GM12878 (cell line): ENCODE results near the gene PHF23. TPM values are rescaled to one million over a fixed set of nuclear protein-coding genes. Genes with fewer than 3 reads are reported as not detected.

Experiments
- ATAC-seq: fragments of 200-7000 bp; cut with Tn5 transposase; 3 replicates; pipeline ENCODE4 v1.9.1; 2020; ENCODE audit warnings: mild to moderate bottlenecking, moderate library complexity
- BruUV-seq: library from RNA; stranded (reverse); fragments of 400-500 nt; replicated peaks from 2 replicates; lab custom pipeline; 2021; lab: Mats Ljungman, UMichigan
- CTCF ChIA-PET: fragments of 300-600 bp; sonication (Branson Sonifier 250); formaldehyde crosslinking; extraction: SDS; loops from one replicate; lab custom pipeline; 2021; ENCODE audit warnings: inconsistent platforms; lab: Yijun Ruan, JAX
- POLR2A ChIA-PET: fragments of 350-600 bp; formaldehyde crosslinking; extraction: SDS; loops from one replicate; lab custom pipeline; 2021; ENCODE audit warnings: inconsistent platforms; lab: Charles Lee
- RAD21 ChIA-PET: fragments of 300-600 bp; sonication (Branson Sonifier 250); formaldehyde crosslinking; loops from one replicate; lab custom pipeline; 2023; ENCODE audit warnings: antibody characterized with exemption; ENCODE audit not compliant: unreplicated experiment; lab: Charles Lee
- SMC1A ChIA-PET: fragments of 300-600 bp; sonication (Branson Sonifier 250); formaldehyde crosslinking; loops from one replicate; lab custom pipeline; 2023; ENCODE audit not compliant: unreplicated experiment, uncharacterized antibody; lab: Charles Lee
- DNase-seq: peaks from one replicate; pipeline ENCODE4 v3.0.0-alpha.2; 2011; ENCODE audit warnings: low read depth, low spot score
- FAIRE-seq: peaks from 3 replicates; lab custom pipeline; 2011; peaks lifted over from hg19 to GRCh38; lab: Jason Lieb, UNC
- H2AFZ ChIP-seq: 2 replicates; pipeline ENCODE4 v1.6.0; 2011; ENCODE audit warnings: low read depth, low read length, control low read depth; ENCODE audit not compliant: control insufficient read depth
- H3K27ac ChIP-seq: 2 replicates; pipeline ENCODE4 v1.5.1; 2011; ENCODE audit warnings: control low read depth; ENCODE audit not compliant: control insufficient read depth, insufficient read depth
- H3K27me3 ChIP-seq, 2 experiments: replicated peaks in 1 of 2; 2 replicates each; pipeline versions ENCODE4 v1.6.0 to v1.6.1; 2011; ENCODE audit warnings: low read length in 1 of 2; ENCODE audit not compliant: control insufficient read depth in 2 of 2, insufficient read depth in 2 of 2
- H3K36me3 ChIP-seq, 2 experiments: 2 replicates each; pipeline ENCODE4 v1.5.1; 2011; ENCODE audit warnings: low read length in 1 of 2; ENCODE audit not compliant: control insufficient read depth in 2 of 2, insufficient read depth in 2 of 2
- H3K4me1 ChIP-seq: 2 replicates; pipeline ENCODE4 v1.6.1; 2011; ENCODE audit warnings: mild to moderate bottlenecking, low read length, moderate library complexity, mixed read lengths; ENCODE audit not compliant: control insufficient read depth, insufficient read depth
- H3K4me2 ChIP-seq: 2 replicates; pipeline ENCODE4 v1.6.0; 2011; ENCODE audit warnings: control low read depth; ENCODE audit not compliant: control insufficient read depth, insufficient read depth
- H3K4me3 ChIP-seq: fragments of 200-600 bp; sonication (generic); 2 replicates; pipeline ENCODE4 v1.5.1; 2016
- H3K79me2 ChIP-seq: 2 replicates; pipeline ENCODE4 v1.6.0; 2011; ENCODE audit warnings: low read length; ENCODE audit not compliant: control insufficient read depth, insufficient read depth
- H3K9ac ChIP-seq: 2 replicates; pipeline ENCODE4 v1.8.0; 2011; ENCODE audit warnings: low read length, control low read depth, mixed read lengths; ENCODE audit not compliant: control insufficient read depth, insufficient read depth
- H3K9me3 ChIP-seq: replicated peaks from 3 replicates; pipeline ENCODE4 v1.5.1; 2011; ENCODE audit warnings: mild to moderate bottlenecking, low read length; ENCODE audit not compliant: control insufficient read depth, insufficient read depth
- H4K20me1 ChIP-seq: 2 replicates; pipeline ENCODE4 v1.6.0; 2011; ENCODE audit not compliant: control insufficient read depth, insufficient read depth
- BRCA1 ChIP-seq: IDR thresholded peaks from 2 replicates; pipeline ENCODE4 v1.6.1; 2011; ENCODE audit warnings: low read depth, low read length, improper control_type of control experiment
- HDGF ChIP-seq: fragments of 450-650 bp; IDR thresholded peaks from 2 replicates; pipeline ENCODE4 v1.6.1; 2016; ENCODE audit warnings: antibody characterized with exemption
- IKZF2 ChIP-seq, 2 experiments: fragments of 450-650 bp; IDR thresholded peaks; 2 replicates each; pipeline ENCODE4 v1.6.1; 2017; ENCODE audit warnings: mild to moderate bottlenecking in 2 of 2, moderate library complexity in 2 of 2
- SIX5 ChIP-seq: IDR thresholded peaks from 2 replicates; pipeline ENCODE4 v1.6.1; 2011; ENCODE audit warnings: mild to moderate bottlenecking, low read depth, low read length, moderate library complexity; ENCODE audit not compliant: severe bottlenecking
- SP1 ChIP-seq: IDR thresholded peaks from one replicate; pipeline ENCODE4 v1.6.1; 2011; ENCODE audit warnings: low read depth, low read length
- STAT1 ChIP-seq: fragments of 450-650 bp; conservative IDR thresholded peaks from 2 replicates; pipeline ENCODE4 v1.6.1; 2014; ENCODE audit warnings: antibody characterized with exemption, mild to moderate bottlenecking
- ZNF207 ChIP-seq: fragments of 450-650 bp; IDR thresholded peaks from 2 replicates; pipeline ENCODE4 v1.6.1; 2014; ENCODE audit warnings: antibody characterized with exemption, mild to moderate bottlenecking, borderline replicate concordance
- WGBS: methylation state at CpG from one replicate; pipeline ENCODE4 v1.1.6; 2016; ENCODE audit warnings: low lambda C conversion rate; ENCODE audit not compliant: insufficient replicate concordance, insufficient coverage; ENCODE audit errors: missing lambda C conversion rate; 5-methylcytosine and 5-hydroxymethylcytosine counted together
- in situ Hi-C: fragments of 300-500 bp; cut with MboI; formaldehyde crosslinking; loops from 9 replicates; pipeline ENCODE4 v1.14.3; 2018; ENCODE audit warnings: mixed read lengths
- intact Hi-C: fragments of 100-400 bp; cut with micrococcal nuclease; formaldehyde crosslinking; loops from one replicate; pipeline ENCODE4 v1.14.2; 2022; ENCODE audit not compliant: unreplicated experiment
- polyA plus RNA-seq, 11 experiments: library from polyadenylated mRNA; depleted of rRNA in 4 of 11; unstranded in 6 of 11; stranded (reverse) in 5 of 11; fragments of >200 nt; fragmentation: Nextera tagmentation in 4 of 11; fragmentation: Illumina TruSeq in 1 of 11; extraction: Ambion mirVana in 4 of 11; extraction: Trizol in 1 of 11; gene quantifications; 1 replicate in 1 of 11; 2 replicates in 10 of 11; pipeline versions ENCODE4 v1.2.1 to v1.2.3, GENCODE V29; 2011 to 2016; ENCODE audit warnings: inconsistent platforms in 2 of 11, missing spikeins in 2 of 11, low read depth in 1 of 11
- total RNA-seq, 4 experiments: library from RNA; depleted of rRNA in 3 of 4; stranded (reverse); fragments of >200 nt in 3 of 4; fragmentation: Illumina TruSeq in 1 of 4; extraction: Trizol in 1 of 4; gene quantifications; 2 replicates each; pipeline versions ENCODE4 v1.2.1 to v1.2.3, GENCODE V29; 2013 to 2021
- TF ChIP-seq, protein P1 (sequence below): fragments of 450-650 bp; IDR thresholded peaks from 2 replicates; pipeline ENCODE4 v1.6.1; 2016; ENCODE audit warnings: mild to moderate bottlenecking

The PHF23 gene
- total and polyA plus RNA-seq, 10 of the 15 experiments (the other 5 are each of a cell fraction or from before 2014, with no cell fraction given), result 8.2 to 84.8 (median 32.6) TPM

GRCh38 chr17:7219229-7219811 is 19.9 kb downstream of the PHF23 start:
- Histone ChIP-seq H3K9ac (peak overlapping the region; percentile 86), H3K4me2 (peak overlapping the region; percentile 97), H3K27me3 (no peaks in the 10 kb centered on the region), H4K20me1 (no peaks in the 10 kb centered on the region), H3K4me1 (peaks cover 15% of the 10 kb centered on the region), H2AFZ (peak overlapping the region; percentile 39), H3K4me3 (peak overlapping the region; percentile 81), H3K79me2 (peaks cover 14% of the 10 kb centered on the region), H3K9me3 (no peaks in the 10 kb centered on the region), H3K27ac (peak overlapping the region; percentile 92), H3K36me3 (peaks cover 8 to 11% of the 10 kb centered on the region in 2 experiments)
- TF ChIP-seq HDGF (peak; percentile 48; the same call in 1 of the 2 replicates), SP1 (peak; percentile 6), ZNF207 (no peak), STAT1 (no peak), BRCA1 (no peak), IKZF2 (IDR thresholded peaks at IDR 0.05) (peak in 1 of 2 experiments; percentile 33; a peak in 1 of 4 replicates), SIX5 (no peak)
- TF ChIP-seq, protein P1, sequence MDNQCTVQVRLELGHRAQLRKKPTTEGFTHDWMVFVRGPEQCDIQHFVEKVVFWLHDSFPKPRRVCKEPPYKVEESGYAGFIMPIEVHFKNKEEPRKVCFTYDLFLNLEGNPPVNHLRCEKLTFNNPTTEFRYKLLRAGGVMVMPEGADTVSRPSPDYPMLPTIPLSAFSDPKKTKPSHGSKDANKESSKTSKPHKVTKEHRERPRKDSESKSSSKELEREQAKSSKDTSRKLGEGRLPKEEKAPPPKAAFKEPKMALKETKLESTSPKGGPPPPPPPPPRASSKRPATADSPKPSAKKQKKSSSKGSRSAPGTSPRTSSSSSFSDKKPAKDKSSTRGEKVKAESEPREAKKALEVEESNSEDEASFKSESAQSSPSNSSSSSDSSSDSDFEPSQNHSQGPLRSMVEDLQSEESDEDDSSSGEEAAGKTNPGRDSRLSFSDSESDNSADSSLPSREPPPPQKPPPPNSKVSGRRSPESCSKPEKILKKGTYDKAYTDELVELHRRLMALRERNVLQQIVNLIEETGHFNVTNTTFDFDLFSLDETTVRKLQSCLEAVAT, result 0 out of 2 replicates have a peak, but pooled peaks have one; percentile 19
- ATAC-seq (no peak), FAIRE-seq (no peak), DNase-seq (no peak)
- intact Hi-C loops (no loop called here), in situ Hi-C loops (no loop called here)
- 19% methylated on average over 12 of the region's 12 CpGs for WGBS
- CTCF ChIA-PET, result interaction anchor here (2.1 to 5.1 kb wide), 8 partner anchors 13 to 173 kb away, joined by 4 to 70 read pairs (median 18); partner anchors contain the start of genes DVL2, GABARAP and PHF23
- SMC1A ChIA-PET, result interaction anchor here (0.6 to 4.8 kb wide), 7 partner anchors 9 to 173 kb away, joined by 3 to 34 read pairs (median 4); partner anchors contain the start of genes DVL2 and GABARAP
- RAD21 ChIA-PET, result interaction anchor here (0.9 to 3.2 kb wide), 10 partner anchors 10 to 173 kb away, joined by 3 to 51 read pairs (median 4); partner anchors contain the start of genes CTDNEP1, ELP5, GABARAP and NEURL4
- BruUV-seq, result no TSS peak
- POLR2A ChIA-PET, result interaction anchor here (0.6 to 5.9 kb wide), 7 partner anchors 14 to 334 kb away, joined by 3 to 60 read pairs (median 22); partner anchors contain the start of genes ACAP1, CTDNEP1, DVL2 and ELP5
